Measurements from ENCODE around the gene XK.

XK gene

DNA sequence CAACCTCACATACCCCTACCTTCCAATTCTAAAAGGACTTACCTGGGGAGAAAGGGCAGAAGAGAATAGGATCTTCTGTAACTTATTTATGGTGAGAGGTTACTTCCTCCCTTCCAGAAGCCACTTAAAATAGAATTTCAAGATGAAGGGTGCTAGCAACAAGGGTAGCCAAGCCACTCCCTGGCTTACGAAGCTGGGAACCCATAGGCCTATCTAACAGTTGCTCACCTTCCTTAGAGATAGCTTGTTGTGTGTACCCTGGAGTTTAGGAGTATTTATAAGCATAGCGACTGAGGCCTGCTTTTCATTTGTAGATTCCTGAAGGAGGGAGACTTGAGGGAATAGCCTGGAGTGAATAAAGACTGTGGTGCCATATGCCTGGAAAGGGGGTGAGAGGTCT lies 28.9 kb downstream of the XK start:
- Histone ChIP-seq H3K79me2 (ENCODE audit: insufficient read depth, low read length) (peaks cover 48% of the 10 kb centered on the region), H3K9ac (ENCODE audit: low read depth, low read length, poor library complexity, severe bottlenecking) (no peak overlapping the region), H3F3A (ENCODE audit: low read depth) (no peaks in the 10 kb centered on the region), H3K4me1 (ENCODE audit: insufficient read depth, low read length, poor library complexity, severe bottlenecking) (no peaks in the 10 kb centered on the region), H4K20me1 (ENCODE audit: insufficient read depth, low read length, poor library complexity, severe bottlenecking) (no peaks in the 10 kb centered on the region), H3K4me2 (ENCODE audit: low read depth, low read length, poor library complexity, severe bottlenecking) (no peak overlapping the region), H3K9me2 (replicated peaks; ENCODE audit: low read depth, low read length) (no peaks in the 10 kb centered on the region), H3K27me3 (ENCODE audit: insufficient read depth, low read length, poor library complexity, severe bottlenecking) (no peaks in the 10 kb centered on the region), H3K4me3 (ENCODE audit: low read length, poor library complexity, severe bottlenecking) (no peak overlapping the region), H2AFZ (ENCODE audit: low read length) (no peak overlapping the region), H3K36me3 (ENCODE audit: insufficient read depth, low read length) (peaks cover 14% of the 10 kb centered on the region; the same call in 1 of the 2 replicates), H3K9me3 (ENCODE audit: insufficient read depth, low read depth, low read length) (peaks cover 9% of the 10 kb centered on the region; the same call in 1 of the 2 replicates)
- no peak for TF ChIP-seq EZH2phosphoT487 (IDR thresholded peaks at IDR 0.05; ENCODE audit: borderline replicate concordance)
- TF ChIP-seq CTCF (conservative IDR thresholded peaks at IDR 0.05; ENCODE audit: low read length): no peak

DNA sequence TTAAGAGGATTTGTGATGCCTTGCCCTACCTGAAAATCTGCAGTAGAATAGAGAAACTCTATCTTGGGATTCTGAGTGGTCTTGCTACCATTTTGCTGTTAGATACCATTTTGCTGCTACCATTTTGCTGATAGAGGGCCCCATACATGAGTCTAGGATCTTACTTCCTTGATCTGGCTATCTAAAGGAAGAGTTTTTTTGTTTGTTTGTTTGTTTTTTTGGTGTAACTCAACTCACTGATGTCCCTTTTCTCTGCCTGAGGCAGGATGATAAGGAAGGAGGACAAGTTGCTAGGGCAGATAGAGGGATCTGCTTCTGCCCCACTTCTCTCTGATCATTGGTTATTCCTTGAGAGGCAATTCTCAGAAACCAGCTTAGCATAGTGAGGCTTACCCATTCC lies 31.0 kb downstream of the XK start:
- Histone ChIP-seq H3K4me2 (ENCODE audit: low read depth, low read length, poor library complexity, severe bottlenecking) (no peak overlapping the region), H2AFZ (ENCODE audit: low read length) (no peak overlapping the region), H4K20me1 (ENCODE audit: insufficient read depth, low read length, poor library complexity, severe bottlenecking) (no peaks in the 10 kb centered on the region), H3K4me3 (ENCODE audit: low read length, poor library complexity, severe bottlenecking) (no peak overlapping the region), H3K9me2 (replicated peaks; ENCODE audit: low read depth, low read length) (no peaks in the 10 kb centered on the region), H3K79me2 (ENCODE audit: insufficient read depth, low read length) (peaks cover 61% of the 10 kb centered on the region), H3K9me3 (ENCODE audit: insufficient read depth, low read depth, low read length) (peaks cover 9% of the 10 kb centered on the region; the same call in 1 of the 2 replicates), H3K36me3 (ENCODE audit: insufficient read depth, low read length) (peaks cover 17% of the 10 kb centered on the region; the same call in 1 of the 2 replicates), H3F3A (ENCODE audit: low read depth) (no peaks in the 10 kb centered on the region), H3K9ac (ENCODE audit: low read depth, low read length, poor library complexity, severe bottlenecking) (no peak overlapping the region), H3K4me1 (ENCODE audit: insufficient read depth, low read length, poor library complexity, severe bottlenecking) (no peaks in the 10 kb centered on the region), H3K27me3 (ENCODE audit: insufficient read depth, low read length, poor library complexity, severe bottlenecking) (no peaks in the 10 kb centered on the region)
- TF ChIP-seq EZH2phosphoT487 (IDR thresholded peaks at IDR 0.05; ENCODE audit: borderline replicate concordance) (no peak), CTCF (conservative IDR thresholded peaks at IDR 0.05; ENCODE audit: low read length) (no peak)

DNA sequence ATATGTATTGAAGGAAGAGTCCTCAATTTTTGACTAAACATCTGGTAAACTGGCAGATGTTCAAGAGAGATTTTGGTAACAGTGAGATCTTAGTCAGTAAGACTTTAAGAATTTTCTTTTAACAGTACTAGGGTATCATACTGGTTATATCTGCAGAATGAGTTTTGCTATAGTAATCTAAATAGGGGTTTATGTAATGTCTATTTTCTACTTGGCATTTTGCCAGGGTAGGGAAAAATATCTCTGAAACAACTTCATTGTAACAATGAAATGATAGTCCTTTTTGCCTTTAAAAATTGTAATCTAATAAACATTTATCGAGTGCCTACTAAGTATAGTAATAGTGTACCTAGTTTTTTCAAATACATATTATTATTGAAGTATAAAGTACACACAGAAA lies 32.1 kb downstream of the XK start:
- Histone ChIP-seq H3K9me2 (replicated peaks; ENCODE audit: low read depth, low read length) (no peaks in the 10 kb centered on the region), H3K79me2 (ENCODE audit: insufficient read depth, low read length) (peaks cover 67% of the 10 kb centered on the region), H3K9me3 (ENCODE audit: insufficient read depth, low read depth, low read length) (peaks cover 9% of the 10 kb centered on the region; the same call in 1 of the 2 replicates), H3F3A (ENCODE audit: low read depth) (no peaks in the 10 kb centered on the region), H3K27me3 (ENCODE audit: insufficient read depth, low read length, poor library complexity, severe bottlenecking) (no peaks in the 10 kb centered on the region), H3K4me1 (ENCODE audit: insufficient read depth, low read length, poor library complexity, severe bottlenecking) (no peaks in the 10 kb centered on the region), H4K20me1 (ENCODE audit: insufficient read depth, low read length, poor library complexity, severe bottlenecking) (no peaks in the 10 kb centered on the region), H2AFZ (ENCODE audit: low read length) (no peak overlapping the region), H3K9ac (ENCODE audit: low read depth, low read length, poor library complexity, severe bottlenecking) (no peak overlapping the region), H3K4me2 (ENCODE audit: low read depth, low read length, poor library complexity, severe bottlenecking) (no peak overlapping the region), H3K4me3 (ENCODE audit: low read length, poor library complexity, severe bottlenecking) (no peak overlapping the region), H3K36me3 (ENCODE audit: insufficient read depth, low read length) (peaks cover 17% of the 10 kb centered on the region; the same call in 1 of the 2 replicates)
- TF ChIP-seq EZH2phosphoT487 (IDR thresholded peaks at IDR 0.05; ENCODE audit: borderline replicate concordance): no peak
- no peak for TF ChIP-seq CTCF (conservative IDR thresholded peaks at IDR 0.05; ENCODE audit: low read length)

All from Loucy (cell line).